Lower lobe of right lung (tissue), 2 donors: ENCODE measurements around the gene OTOF. TPM values are rescaled to one million over a fixed set of nuclear protein-coding genes. Genes with fewer than 3 reads are reported as not detected.
A peak's percentile ranks its signal among the peaks of the same experiment; 100 is the strongest.

ENCODE experiments used
- ATAC-seq, 2 donors: fragments of 200-7000 bp; cut with Tn5 transposase; one replicate each; pipeline ENCODE4 v1.9.1; 2020 to 2022; ENCODE audit warnings: mild to moderate bottlenecking in 2 of 2, moderate library complexity in 2 of 2
- DNase-seq: peaks from one replicate; pipeline ENCODE4 v3.0.0-alpha.2; 2020
- H3K27ac ChIP-seq: fragments of 200-600 bp; one replicate; pipeline ENCODE4 v1.8.0; 2022
- H3K27me3 ChIP-seq: fragments of 200-600 bp; one replicate; pipeline ENCODE4 v1.8.0; 2022; ENCODE audit warnings: low read depth
- H3K36me3 ChIP-seq: fragments of 200-600 bp; one replicate; pipeline ENCODE4 v1.8.0; 2022; ENCODE audit warnings: mild to moderate bottlenecking
- H3K4me1 ChIP-seq: fragments of 200-600 bp; one replicate; pipeline ENCODE4 v1.8.0; 2022
- H3K4me3 ChIP-seq: fragments of 200-600 bp; one replicate; pipeline ENCODE4 v1.8.0; 2022; ENCODE audit warnings: mild to moderate bottlenecking
- H3K9me3 ChIP-seq: fragments of 200-600 bp; one replicate; pipeline ENCODE4 v1.8.0; 2022
- intact Hi-C: fragments of 100-400 bp; cut with DNase I; formaldehyde crosslinking; loops from one replicate; pipeline ENCODE4 v1.11.0; 2022
- total RNA-seq: library from RNA; stranded (reverse); fragmentation: NEBNext Ultra II Directional; extraction: Animal tissue kit (Norgen Biotek cat#: 25700); gene quantifications from one replicate; pipeline ENCODE4 v1.2.1, GENCODE V29; 2021
- TF ChIP-seq, protein P1 (sequence below): fragments of 200-600 bp; IDR thresholded peaks from one replicate; pipeline ENCODE4 v1.8.0; 2022; ENCODE audit warnings: antibody characterized with exemption, mild to moderate bottlenecking
- donor health status: DM: no; HTN: yes; CAD: no; lungs with severe emphysema.

The OTOF gene
- total RNA-seq, 1 donor from 2014 or later: 0.35 TPM

DNA sequence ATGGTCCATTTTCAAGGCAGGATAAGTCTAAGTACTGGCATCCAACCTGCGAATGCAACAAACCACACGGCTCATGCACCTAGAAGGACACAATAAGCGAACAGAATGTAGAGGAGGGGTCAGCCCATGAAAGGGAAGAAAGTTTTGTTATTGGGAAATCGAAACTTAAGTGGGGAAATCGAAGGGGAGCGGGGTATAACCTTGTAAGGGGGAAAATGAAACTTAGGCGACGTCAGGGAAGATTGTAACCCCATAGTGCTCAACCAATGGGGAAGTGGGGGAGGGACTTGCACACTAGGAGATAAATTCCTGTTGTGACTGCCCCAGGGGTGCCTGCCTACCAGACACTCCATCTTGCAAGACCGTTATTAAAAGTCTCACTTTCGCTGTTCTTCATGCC, 15.6 kb upstream of the OTOF start:
- H3K4me3 ChIP-seq: no peak overlapping the region
- no peak overlapping the region for H3K27ac ChIP-seq
- ATAC-seq (peak; percentile 47 to 61), DNase-seq (no peak)
- H3K4me1 ChIP-seq: no peaks in the 10 kb centered on the region
- no peaks in the 10 kb centered on the region for H3K27me3 ChIP-seq
- intact Hi-C loops: no loop called here
- H3K9me3 ChIP-seq: no peaks in the 10 kb centered on the region
- H3K36me3 ChIP-seq: no peaks in the 10 kb centered on the region
- TF ChIP-seq, protein P1, sequence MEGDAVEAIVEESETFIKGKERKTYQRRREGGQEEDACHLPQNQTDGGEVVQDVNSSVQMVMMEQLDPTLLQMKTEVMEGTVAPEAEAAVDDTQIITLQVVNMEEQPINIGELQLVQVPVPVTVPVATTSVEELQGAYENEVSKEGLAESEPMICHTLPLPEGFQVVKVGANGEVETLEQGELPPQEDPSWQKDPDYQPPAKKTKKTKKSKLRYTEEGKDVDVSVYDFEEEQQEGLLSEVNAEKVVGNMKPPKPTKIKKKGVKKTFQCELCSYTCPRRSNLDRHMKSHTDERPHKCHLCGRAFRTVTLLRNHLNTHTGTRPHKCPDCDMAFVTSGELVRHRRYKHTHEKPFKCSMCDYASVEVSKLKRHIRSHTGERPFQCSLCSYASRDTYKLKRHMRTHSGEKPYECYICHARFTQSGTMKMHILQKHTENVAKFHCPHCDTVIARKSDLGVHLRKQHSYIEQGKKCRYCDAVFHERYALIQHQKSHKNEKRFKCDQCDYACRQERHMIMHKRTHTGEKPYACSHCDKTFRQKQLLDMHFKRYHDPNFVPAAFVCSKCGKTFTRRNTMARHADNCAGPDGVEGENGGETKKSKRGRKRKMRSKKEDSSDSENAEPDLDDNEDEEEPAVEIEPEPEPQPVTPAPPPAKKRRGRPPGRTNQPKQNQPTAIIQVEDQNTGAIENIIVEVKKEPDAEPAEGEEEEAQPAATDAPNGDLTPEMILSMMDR: no peak

DNA sequence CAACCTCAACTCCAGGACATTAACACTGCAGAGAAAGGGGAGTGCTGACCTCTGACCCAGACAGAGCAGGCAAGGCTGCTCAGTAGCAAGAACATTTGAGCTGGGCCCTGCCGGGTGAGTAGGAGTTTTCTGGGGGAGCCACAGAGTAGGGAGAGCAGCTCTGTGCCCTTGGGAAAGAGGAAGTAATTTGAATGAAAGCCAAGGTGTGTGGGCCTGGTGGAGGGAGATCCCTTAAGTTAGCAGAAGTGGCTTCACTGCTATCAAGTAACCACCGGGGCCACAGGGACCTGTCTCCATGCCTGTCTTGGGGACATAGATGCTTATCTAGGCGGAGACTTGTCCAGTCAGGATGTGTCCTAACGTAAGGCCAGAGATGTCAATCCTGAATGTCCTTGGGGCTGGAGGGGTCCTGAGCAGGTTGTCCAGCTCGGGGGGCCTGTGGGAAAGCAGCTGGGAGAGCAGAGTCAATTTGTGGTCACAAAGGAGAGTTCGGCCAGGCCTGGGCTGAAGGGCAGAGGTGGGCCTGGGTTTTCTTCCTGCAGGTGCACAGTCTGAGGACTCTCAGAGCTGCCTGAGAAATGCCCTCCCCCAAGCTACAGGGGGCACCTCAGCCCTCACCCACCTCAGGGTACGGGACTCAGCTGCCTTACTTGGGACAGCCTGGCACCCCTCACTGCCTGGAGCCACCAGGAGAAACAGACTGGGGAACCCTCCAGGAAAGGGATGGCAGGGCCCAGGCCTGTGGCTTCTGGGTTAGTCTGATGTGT, 15.0 kb upstream of the OTOF start:
- ATAC-seq (no peak), DNase-seq (no peak)
- H3K9me3 ChIP-seq: no peaks in the 10 kb centered on the region
- intact Hi-C loops: no loop called here
- no peak overlapping the region for H3K27ac ChIP-seq
- no peak overlapping the region for H3K4me3 ChIP-seq
- no peaks in the 10 kb centered on the region for H3K27me3 ChIP-seq
- TF ChIP-seq, protein P1: no peak
- no peaks in the 10 kb centered on the region for H3K36me3 ChIP-seq
- H3K4me1 ChIP-seq: no peaks in the 10 kb centered on the region

DNA sequence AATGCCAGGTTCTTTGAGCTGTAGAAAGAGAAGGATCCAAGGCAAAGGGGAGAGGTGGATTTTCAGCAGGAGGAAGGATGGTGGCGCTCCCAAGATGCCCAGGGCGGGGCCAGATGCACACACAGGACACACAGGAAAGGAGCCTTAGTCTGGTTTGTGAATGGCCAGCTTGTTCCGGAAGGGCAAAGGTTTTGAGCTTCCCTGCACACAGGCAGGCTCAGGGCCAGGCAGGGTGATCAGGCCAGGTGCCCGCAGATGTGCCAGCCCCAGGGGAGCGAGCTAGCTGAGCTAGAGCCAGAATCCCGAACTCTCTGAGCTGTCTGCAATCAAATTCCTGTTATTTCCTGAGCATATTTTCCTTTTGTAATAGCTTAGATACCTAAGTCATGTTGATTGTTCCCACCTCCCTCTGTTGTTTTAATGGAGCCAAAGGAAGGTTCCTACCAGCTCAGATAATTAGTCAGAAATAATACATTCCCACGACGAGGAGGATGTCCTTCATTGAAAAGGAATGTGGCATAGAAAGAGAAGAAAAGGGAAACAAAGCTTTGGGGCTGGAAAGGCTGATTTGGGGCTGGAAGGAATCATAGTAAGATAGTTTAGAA, 13.7 kb upstream of the OTOF start:
- no peaks in the 10 kb centered on the region for H3K9me3 ChIP-seq
- intact Hi-C loops: no loop called here
- H3K27me3 ChIP-seq: no peaks in the 10 kb centered on the region
- ATAC-seq (no peak), DNase-seq (no peak)
- no peak overlapping the region for H3K27ac ChIP-seq
- TF ChIP-seq, protein P1: no peak
- no peaks in the 10 kb centered on the region for H3K4me1 ChIP-seq
- H3K36me3 ChIP-seq: no peaks in the 10 kb centered on the region
- H3K4me3 ChIP-seq: no peak overlapping the region

DNA sequence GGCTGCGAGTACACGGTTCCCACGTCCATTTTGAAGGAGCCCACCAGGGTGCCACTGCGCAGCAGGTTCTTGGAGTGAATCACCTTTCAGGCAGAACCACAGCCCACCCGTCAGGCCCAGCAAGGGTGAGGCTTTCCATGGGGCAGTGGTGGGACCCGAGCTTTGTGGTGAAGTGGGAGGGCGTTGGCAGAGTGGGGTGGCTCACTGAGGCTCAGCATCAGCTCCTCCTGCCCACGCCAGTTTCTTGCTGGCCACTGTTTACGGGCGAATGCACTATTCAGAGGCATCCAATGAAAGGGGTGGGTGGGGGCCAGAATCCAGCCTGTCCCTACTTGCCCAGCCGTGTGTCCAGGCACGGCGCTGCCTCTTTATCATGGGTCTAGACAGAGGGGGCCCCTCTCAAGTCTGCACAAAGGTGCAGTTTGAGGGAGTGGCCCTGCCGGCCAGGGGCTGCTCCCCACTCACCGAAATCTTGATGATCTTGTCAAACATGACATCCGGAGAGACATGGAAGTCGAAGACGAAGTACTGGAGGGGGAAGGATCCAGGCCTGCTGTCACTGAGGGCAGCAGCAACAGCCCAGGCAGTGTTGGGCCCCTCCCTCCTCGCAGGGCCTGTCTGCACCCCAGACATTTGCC, 11.4 kb upstream of the OTOF start:
- intact Hi-C loops: no loop called here
- ATAC-seq: no peak
- peak; percentile 40 for DNase-seq
- no peaks in the 10 kb centered on the region for H3K36me3 ChIP-seq
- H3K4me1 ChIP-seq: no peaks in the 10 kb centered on the region
- H3K27me3 ChIP-seq: no peaks in the 10 kb centered on the region
- H3K9me3 ChIP-seq: no peaks in the 10 kb centered on the region
- TF ChIP-seq, protein P1: no peak
- H3K4me3 ChIP-seq: no peak overlapping the region
- H3K27ac ChIP-seq: no peak overlapping the region

DNA sequence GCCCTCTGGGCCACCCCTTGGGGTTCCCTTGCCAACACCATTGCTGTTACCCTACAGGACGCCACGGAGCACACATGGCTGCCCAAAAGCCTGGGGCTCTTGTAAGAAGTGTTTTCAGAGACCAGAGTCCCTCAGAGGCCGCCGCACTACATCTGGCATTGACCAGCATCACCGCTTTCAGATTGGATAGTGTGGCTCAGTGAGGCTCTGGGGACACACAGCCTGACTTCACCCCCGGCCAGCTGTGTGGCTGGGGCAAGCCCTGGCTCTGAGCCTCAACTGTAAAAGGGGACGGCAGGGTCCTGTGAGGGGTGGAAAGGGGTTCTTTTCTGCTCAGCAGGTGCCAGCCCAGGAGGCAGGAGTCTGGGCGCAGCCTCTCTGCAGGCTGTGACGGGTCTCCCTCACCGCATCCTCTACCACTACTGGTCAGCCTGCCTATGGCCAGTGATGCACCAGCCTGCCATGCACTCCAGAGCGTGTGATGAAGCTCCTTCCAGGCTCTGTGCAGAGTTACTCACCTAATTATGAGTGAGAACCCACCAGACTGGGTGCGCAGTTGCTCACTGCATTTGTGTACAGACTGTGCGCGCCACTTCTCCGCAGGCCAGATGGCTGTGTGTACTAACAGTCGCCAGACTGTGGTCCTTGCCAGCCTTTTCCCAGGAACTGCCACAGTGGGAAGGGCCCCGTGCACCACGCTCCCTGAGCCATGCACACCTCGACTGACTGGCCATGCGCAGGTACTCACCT, 10.7 kb upstream of the OTOF start:
- peak; percentile 40 for DNase-seq
- H3K4me3 ChIP-seq: no peak overlapping the region
- no peaks in the 10 kb centered on the region for H3K4me1 ChIP-seq
- intact Hi-C loops: no loop called here
- H3K27me3 ChIP-seq: no peaks in the 10 kb centered on the region
- TF ChIP-seq, protein P1: no peak
- no peak for ATAC-seq
- H3K9me3 ChIP-seq: no peaks in the 10 kb centered on the region
- no peak overlapping the region for H3K27ac ChIP-seq
- H3K36me3 ChIP-seq: no peaks in the 10 kb centered on the region
